K562 (cell line): ENCODE measurements around the gene ATF3.

Source experiments
- CBX5 ChIP-seq: IDR thresholded peaks from 2 replicates; pipeline ENCODE4 v1.6.1; 2014; ENCODE audit warnings: low read depth, borderline replicate concordance
- CTCF ChIP-seq, 3 experiments: IDR thresholded peaks in 2 of 3; conservative IDR thresholded peaks in 1 of 3; 2 replicates each; pipeline ENCODE4 v1.5.1; 2011 to 2012; ENCODE audit warnings: low read length in 3 of 3, mild to moderate bottlenecking in 3 of 3, control low read depth in 2 of 3, improper control_type of control experiment in 1 of 3, inconsistent platforms in 1 of 3, low read depth in 1 of 3, mixed read lengths in 1 of 3, moderate library complexity in 1 of 3; ENCODE audit not compliant: insufficient read depth in 2 of 3
- DMBX1 ChIP-seq: fragments of 250-450 bp; sonication (Bioruptor Pico); IDR thresholded peaks from 2 replicates; pipeline ENCODE4 v1.8.0; 2022; ENCODE audit warnings: inconsistent platforms, mild to moderate bottlenecking, moderate library complexity, borderline replicate concordance
- EZH2 ChIP-seq: IDR thresholded peaks from 2 replicates; pipeline ENCODE4 v1.6.1; 2012; ENCODE audit warnings: low read depth, mild to moderate bottlenecking, inconsistent platforms, low read length, borderline replicate concordance
- POLR2AphosphoS5 ChIP-seq: IDR thresholded peaks from 2 replicates; pipeline ENCODE4 v1.6.1; 2011; ENCODE audit warnings: mild to moderate bottlenecking, low read depth, low read length, moderate library complexity; ENCODE audit not compliant: control insufficient read depth, insufficient read depth
- PTBP1 ChIP-seq: fragments of 200-400 bp; formaldehyde crosslinking; IDR thresholded peaks from 2 replicates; pipeline ENCODE4 v1.6.1; 2017; ENCODE audit warnings: low read depth, low read length
- YY1 ChIP-seq, 3 experiments: IDR thresholded peaks; 2 replicates each; pipeline ENCODE4 v1.6.1; 2011; ENCODE audit warnings: low read length in 2 of 3, mild to moderate bottlenecking in 2 of 3, moderate library complexity in 2 of 3, borderline replicate concordance in 1 of 3, control low read depth in 1 of 3, low read depth in 1 of 3; ENCODE audit not compliant: insufficient read depth in 3 of 3, insufficient replicate concordance in 2 of 3, control insufficient read depth in 1 of 3, insufficient read length in 1 of 3; ENCODE audit errors: extremely low read depth in 1 of 3
- ZC3H4 ChIP-seq: sonication (generic); formaldehyde crosslinking; IDR thresholded peaks from 2 replicates; pipeline ENCODE4 v1.9.0; 2021; ENCODE audit warnings: missing genetic modification reagents, borderline replicate concordance
- ZFP1 ChIP-seq: fragments of 450-650 bp; formaldehyde crosslinking; IDR thresholded peaks from 2 replicates; pipeline ENCODE4 v1.4.0; 2020; ENCODE audit warnings: mild to moderate bottlenecking, mixed read lengths
- ZNF324 ChIP-seq: fragments of 250-450 bp; sonication (Bioruptor Pico); IDR thresholded peaks from 2 replicates; pipeline ENCODE4 v1.4.0; 2020; ENCODE audit warnings: mild to moderate bottlenecking
- TF ChIP-seq, protein P1 (sequence below), 2 experiments: fragments of 450-650 bp; formaldehyde crosslinking in 1 of 2; IDR thresholded peaks; 2 replicates each; pipeline versions ENCODE4 v1.4.0 to v1.6.1; 2014 to 2020; ENCODE audit warnings: mild to moderate bottlenecking in 2 of 2, borderline replicate concordance in 1 of 2, low read depth in 1 of 2

- no peak for TF ChIP-seq ZFP1 (CRISPR knock-in tag)
- TF ChIP-seq ZC3H4 (CRISPR knock-in tag): no peak
- no peak for TF ChIP-seq EZH2
- TF ChIP-seq CTCF (IDR thresholded peaks at IDR 0.05 in 2 of 3, conservative IDR thresholded peaks at IDR 0.05 in 1 of 3; ENCODE audit: insufficient read depth in 2 of 3, low read depth in 1 of 3, low read length in 3 of 3): no peak
- no peak for TF ChIP-seq CBX5
- TF ChIP-seq, protein P1, sequence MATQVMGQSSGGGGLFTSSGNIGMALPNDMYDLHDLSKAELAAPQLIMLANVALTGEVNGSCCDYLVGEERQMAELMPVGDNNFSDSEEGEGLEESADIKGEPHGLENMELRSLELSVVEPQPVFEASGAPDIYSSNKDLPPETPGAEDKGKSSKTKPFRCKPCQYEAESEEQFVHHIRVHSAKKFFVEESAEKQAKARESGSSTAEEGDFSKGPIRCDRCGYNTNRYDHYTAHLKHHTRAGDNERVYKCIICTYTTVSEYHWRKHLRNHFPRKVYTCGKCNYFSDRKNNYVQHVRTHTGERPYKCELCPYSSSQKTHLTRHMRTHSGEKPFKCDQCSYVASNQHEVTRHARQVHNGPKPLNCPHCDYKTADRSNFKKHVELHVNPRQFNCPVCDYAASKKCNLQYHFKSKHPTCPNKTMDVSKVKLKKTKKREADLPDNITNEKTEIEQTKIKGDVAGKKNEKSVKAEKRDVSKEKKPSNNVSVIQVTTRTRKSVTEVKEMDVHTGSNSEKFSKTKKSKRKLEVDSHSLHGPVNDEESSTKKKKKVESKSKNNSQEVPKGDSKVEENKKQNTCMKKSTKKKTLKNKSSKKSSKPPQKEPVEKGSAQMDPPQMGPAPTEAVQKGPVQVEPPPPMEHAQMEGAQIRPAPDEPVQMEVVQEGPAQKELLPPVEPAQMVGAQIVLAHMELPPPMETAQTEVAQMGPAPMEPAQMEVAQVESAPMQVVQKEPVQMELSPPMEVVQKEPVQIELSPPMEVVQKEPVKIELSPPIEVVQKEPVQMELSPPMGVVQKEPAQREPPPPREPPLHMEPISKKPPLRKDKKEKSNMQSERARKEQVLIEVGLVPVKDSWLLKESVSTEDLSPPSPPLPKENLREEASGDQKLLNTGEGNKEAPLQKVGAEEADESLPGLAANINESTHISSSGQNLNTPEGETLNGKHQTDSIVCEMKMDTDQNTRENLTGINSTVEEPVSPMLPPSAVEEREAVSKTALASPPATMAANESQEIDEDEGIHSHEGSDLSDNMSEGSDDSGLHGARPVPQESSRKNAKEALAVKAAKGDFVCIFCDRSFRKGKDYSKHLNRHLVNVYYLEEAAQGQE (IDR thresholded peaks at IDR 0.05; ENCODE audit: borderline replicate concordance): no peak
- TF ChIP-seq, protein P1 (CRISPR knock-in tag; IDR thresholded peaks at IDR 0.05; ENCODE audit: low read depth): no peak
- TF ChIP-seq PTBP1: no peak
- TF ChIP-seq YY1 (IDR thresholded peaks at IDR 0.05; ENCODE audit: borderline replicate concordance in 1 of 3, control insufficient read depth in 1 of 3, extremely low read depth in 1 of 3, insufficient read depth in 3 of 3, insufficient read length in 1 of 3, insufficient replicate concordance in 2 of 3, low read depth in 1 of 3, low read length in 2 of 3): no peak
- no peak for TF ChIP-seq POLR2AphosphoS5
- no peak for TF ChIP-seq DMBX1 (CRISPR knock-in tag)
- TF ChIP-seq ZNF324: no peak
These were observed 47.3 kb downstream of the ATF3 start for GRCh38 chr1:212655668-212656440.
